ENCODE data around the gene SMG5.

DNA sequence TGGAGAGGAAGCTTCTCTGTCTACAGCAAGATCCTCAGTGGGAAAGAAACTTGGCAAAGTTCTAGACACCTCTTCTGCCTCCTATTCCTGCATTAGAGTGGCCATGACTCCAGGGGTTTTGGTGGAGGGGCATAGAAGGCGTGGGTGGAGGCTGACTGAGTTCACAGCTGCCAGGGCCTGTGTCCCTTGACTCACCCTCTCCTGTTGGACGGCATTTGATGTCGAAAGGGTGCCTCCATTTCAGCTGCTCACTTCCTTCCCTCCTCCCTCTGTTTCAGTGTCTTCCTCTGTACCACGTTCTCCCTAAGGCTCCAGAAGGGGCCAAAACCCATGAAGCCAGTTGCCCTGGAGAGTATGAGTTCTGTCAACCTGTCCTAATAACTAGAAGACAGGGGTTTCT lies 2.1 kb upstream of the SMG5 start:
- TF ChIP-seq POLR2A (IDR thresholded peaks at IDR 0.05): no peak
- TF ChIP-seq, protein P1, sequence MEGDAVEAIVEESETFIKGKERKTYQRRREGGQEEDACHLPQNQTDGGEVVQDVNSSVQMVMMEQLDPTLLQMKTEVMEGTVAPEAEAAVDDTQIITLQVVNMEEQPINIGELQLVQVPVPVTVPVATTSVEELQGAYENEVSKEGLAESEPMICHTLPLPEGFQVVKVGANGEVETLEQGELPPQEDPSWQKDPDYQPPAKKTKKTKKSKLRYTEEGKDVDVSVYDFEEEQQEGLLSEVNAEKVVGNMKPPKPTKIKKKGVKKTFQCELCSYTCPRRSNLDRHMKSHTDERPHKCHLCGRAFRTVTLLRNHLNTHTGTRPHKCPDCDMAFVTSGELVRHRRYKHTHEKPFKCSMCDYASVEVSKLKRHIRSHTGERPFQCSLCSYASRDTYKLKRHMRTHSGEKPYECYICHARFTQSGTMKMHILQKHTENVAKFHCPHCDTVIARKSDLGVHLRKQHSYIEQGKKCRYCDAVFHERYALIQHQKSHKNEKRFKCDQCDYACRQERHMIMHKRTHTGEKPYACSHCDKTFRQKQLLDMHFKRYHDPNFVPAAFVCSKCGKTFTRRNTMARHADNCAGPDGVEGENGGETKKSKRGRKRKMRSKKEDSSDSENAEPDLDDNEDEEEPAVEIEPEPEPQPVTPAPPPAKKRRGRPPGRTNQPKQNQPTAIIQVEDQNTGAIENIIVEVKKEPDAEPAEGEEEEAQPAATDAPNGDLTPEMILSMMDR (IDR thresholded peaks at IDR 0.05): no peak

All from tibial nerve (tissue), 3 donors.